Activated CD8-positive, alpha-beta memory T cell treated with anti-CD3 and anti-CD28 coated beads for 48 hours (primary cell): ENCODE measurements around the gene CPLANE1.

ENCODE experiments used
- DNase-seq, 3 experiments: peaks; one replicate each; pipeline ENCODE4 v3.0.0-alpha.2; 2020; ENCODE audit warnings: low read depth in 2 of 3, low spot score in 2 of 3

Gene CPLANE1

GRCh38 chr5:37071487-37071886 lies 177.7 kb downstream of the CPLANE1 start:
- DNase-seq = no peak

- DNase-seq = no peak
Measured at GRCh38 chr5:37064442-37064841, 184.7 kb downstream of the CPLANE1 start.

GRCh38 chr5:37063739-37064138 lies 185.4 kb downstream of the CPLANE1 start:
- DNase-seq = no peak

- DNase-seq = no peak
Measured at GRCh38 chr5:37060030-37060429, 189.1 kb downstream of the CPLANE1 start.

DNA sequence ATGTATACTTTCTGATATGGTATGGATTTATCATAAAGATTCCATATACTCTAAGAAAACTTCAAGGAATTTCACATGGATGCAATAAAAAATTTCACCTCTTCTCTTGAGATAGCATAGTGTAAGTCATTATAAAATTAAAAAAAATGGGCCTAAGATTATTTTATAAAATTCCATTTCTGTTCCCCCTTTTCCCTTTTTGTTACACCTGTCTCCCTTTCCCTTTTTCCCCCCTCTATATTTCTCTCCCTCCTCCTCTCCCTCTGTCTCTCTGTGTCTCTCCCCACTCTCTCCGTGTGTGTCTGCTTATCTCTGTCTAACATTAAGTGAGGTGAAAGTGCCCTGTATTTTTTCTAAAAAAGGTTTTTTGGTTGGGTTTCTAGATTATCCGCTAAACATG lies 192.4 kb downstream of the CPLANE1 start:
- DNase-seq = no peak
